Naive B cell (primary cell): ENCODE data around the gene CYP27A1. TPM values are rescaled to one million over a fixed set of nuclear protein-coding genes. Genes with fewer than 3 reads are reported as not detected.
"Not testable (repeated sequence)": the region's sequence is repeated elsewhere in the genome, so short reads cannot be mapped to it uniquely, and the experiment has no call there.

Experiments used
- ATAC-seq, 2 donors: fragments of 150-1000 bp; cut with Tn5 transposase; 2 replicates each; pipeline ENCODE4 v1.10.0; 2021; ENCODE audit warnings: low read depth in 2 of 2, mild to moderate bottlenecking in 2 of 2, moderate library complexity in 2 of 2
- DNase-seq: peaks from one replicate; pipeline ENCODE4 v3.0.0; 2022
- H3K27ac Mint-ChIP-seq, 6 donors: one replicate each; pipeline ENCODE4 v1.8.0; 2020 to 2022; ENCODE audit warnings: mild to moderate bottlenecking in 6 of 6, mixed read lengths in 6 of 6, moderate library complexity in 5 of 6, inconsistent platforms in 2 of 6
- H3K27me3 Mint-ChIP-seq, 3 donors: one replicate each; pipeline ENCODE4 v1.8.0; 2021 to 2022; ENCODE audit warnings: mixed read lengths in 3 of 3, mild to moderate bottlenecking in 1 of 3
- H3K36me3 Mint-ChIP-seq, 2 donors: one replicate each; pipeline ENCODE4 v1.8.0; 2020 to 2022; ENCODE audit warnings: mixed read lengths in 2 of 2, inconsistent platforms in 1 of 2, mild to moderate bottlenecking in 1 of 2
- H3K4me1 Mint-ChIP-seq, 3 donors: one replicate each; pipeline ENCODE4 v1.8.0; 2020 to 2022; ENCODE audit warnings: mixed read lengths in 3 of 3, inconsistent platforms in 1 of 3, mild to moderate bottlenecking in 1 of 3, moderate library complexity in 1 of 3
- H3K4me3 Mint-ChIP-seq, 8 donors: one replicate each; pipeline ENCODE4 v1.8.0; 2020 to 2022; ENCODE audit warnings: mild to moderate bottlenecking in 8 of 8, mixed read lengths in 8 of 8, moderate library complexity in 8 of 8, inconsistent platforms in 2 of 8
- H3K9me3 Mint-ChIP-seq, 7 donors: one replicate each; pipeline ENCODE4 v1.8.0; 2020 to 2022; ENCODE audit warnings: mixed read lengths in 7 of 7, mild to moderate bottlenecking in 5 of 7, inconsistent platforms in 2 of 7, moderate library complexity in 1 of 7
- polyA plus RNA-seq, 6 donors: library from polyadenylated mRNA; unstranded; fragments of 300-500 nt; fragmentation: Illumina TruSeq; gene quantifications; one replicate each; pipeline ENCODE4 v1.2.3, GENCODE V29; 2021; ENCODE audit warnings: low read depth in 6 of 6

Gene CYP27A1
- polyA plus RNA-seq, 6 donors from 2014 or later, result 0.17 to 0.68 (median 0.28) TPM; not detected in 1

GRCh38 chr2:218754201-218754600 is 27.7 kb upstream of the CYP27A1 start:
- Mint-ChIP-seq H3K36me3 (peaks cover 33 to 40% of the 10 kb centered on the region in 2 donors), H3K9me3 (no peaks in the 10 kb centered on the region), H3K4me1 (no peaks in the 10 kb centered on the region), H3K27me3 (no peaks in the 10 kb centered on the region), H3K27ac (no peak overlapping the region), H3K4me3 (no peak overlapping the region)
- no peak for DNase-seq
- ATAC-seq, result no peak

GRCh38 chr2:218754781-218755180 is 27.2 kb upstream of the CYP27A1 start:
- no peaks in the 10 kb centered on the region for H3K27me3 Mint-ChIP-seq
- H3K36me3 Mint-ChIP-seq, result peaks cover 33 to 40% of the 10 kb centered on the region in 2 donors
- no peaks in the 10 kb centered on the region for H3K4me1 Mint-ChIP-seq
- no peak for DNase-seq
- no peak overlapping the region for H3K4me3 Mint-ChIP-seq
- no peaks in the 10 kb centered on the region for H3K9me3 Mint-ChIP-seq
- peak overlapping the region in 1 of 6 donors; percentile 7 for H3K27ac Mint-ChIP-seq
- no peak for ATAC-seq

GRCh38 chr2:218755198-218755566 is 26.8 kb upstream of the CYP27A1 start:
- Mint-ChIP-seq H3K36me3 (peaks cover 33 to 36% of the 10 kb centered on the region in 2 donors), H3K27ac (no peak overlapping the region), H3K9me3 (no peaks in the 10 kb centered on the region)

GRCh38 chr2:218755567-218756404 is 26.2 kb upstream of the CYP27A1 start:
- H3K4me3 Mint-ChIP-seq, result no peak overlapping the region
- no peaks in the 10 kb centered on the region for H3K9me3 Mint-ChIP-seq
- ATAC-seq, result no peak
- no peaks in the 10 kb centered on the region for H3K4me1 Mint-ChIP-seq
- no peak for DNase-seq
- H3K27me3 Mint-ChIP-seq, result no peaks in the 10 kb centered on the region
- peaks cover 28 to 30% of the 10 kb centered on the region in 2 donors for H3K36me3 Mint-ChIP-seq
- H3K27ac Mint-ChIP-seq, result peak overlapping the region in 1 of 6 donors; percentile 27

More at GRCh38 chr2:218755198-218755566, 26.8 kb upstream of the CYP27A1 start:
- Mint-ChIP-seq H3K27me3 (no peaks in the 10 kb centered on the region), H3K4me1 (no peaks in the 10 kb centered on the region), H3K4me3 (no peak overlapping the region)
- DNase-seq, result no peak
- no peak for ATAC-seq

GRCh38 chr2:218756599-218757377 is 25.2 kb upstream of the CYP27A1 start:
- DNase-seq (no peak), ATAC-seq (no peak)
- Mint-ChIP-seq H3K27me3 (no peaks in the 10 kb centered on the region), H3K4me3 (no peak overlapping the region), H3K27ac (peak overlapping the region in 2 of 6 donors; percentile 0 to 4), H3K4me1 (no peaks in the 10 kb centered on the region), H3K9me3 (no peaks in the 10 kb centered on the region), H3K36me3 (peaks cover 27 to 28% of the 10 kb centered on the region in 2 donors)

GRCh38 chr2:218761795-218762194 is 20.2 kb upstream of the CYP27A1 start:
- Mint-ChIP-seq H3K27me3 (no peaks in the 10 kb centered on the region), H3K9me3 (no peaks in the 10 kb centered on the region), H3K27ac (no peak overlapping the region), H3K4me1 (no peaks in the 10 kb centered on the region), H3K36me3 (no peaks in the 10 kb centered on the region), H3K4me3 (no peak overlapping the region)
- DNase-seq, result no peak
- ATAC-seq, result no peak

GRCh38 chr2:218772759-218773158 is 9.2 kb upstream of the CYP27A1 start:
- peaks cover 9 to 25% (median 15%) of the 10 kb centered on the region in 7 donors for H3K9me3 Mint-ChIP-seq
- H3K27me3 Mint-ChIP-seq, H3K27ac Mint-ChIP-seq, H3K4me3 Mint-ChIP-seq, ATAC-seq, H3K4me1 Mint-ChIP-seq, DNase-seq: not testable (repeated sequence)
- peaks cover 7 to 27% of the 10 kb centered on the region in 2 donors for H3K36me3 Mint-ChIP-seq

- no peaks in the 10 kb centered on the region for H3K4me1 Mint-ChIP-seq
- H3K9me3 Mint-ChIP-seq, result peaks cover 10 to 27% (median 19%) of the 10 kb centered on the region in 7 donors
- H3K36me3 Mint-ChIP-seq, result peaks cover 13 to 35% of the 10 kb centered on the region in 2 donors
- no peak overlapping the region for H3K27ac Mint-ChIP-seq
- peak overlapping the region in 1 of 8 donors; percentile 66 for H3K4me3 Mint-ChIP-seq
- DNase-seq (no peak), ATAC-seq (no peak)
- peaks cover 4 to 12% (median 5%) of the 10 kb centered on the region in 3 donors for H3K27me3 Mint-ChIP-seq
Measured at GRCh38 chr2:218773881-218774280, 8.1 kb upstream of the CYP27A1 start.

GRCh38 chr2:218776488-218776887 is 5.5 kb upstream of the CYP27A1 start:
- ATAC-seq (no peak), DNase-seq (no peak)
- H3K4me3 Mint-ChIP-seq, result no peak overlapping the region
- no peak overlapping the region for H3K27ac Mint-ChIP-seq
- peaks cover 27 to 30% (median 30%) of the 10 kb centered on the region in 3 donors for H3K27me3 Mint-ChIP-seq
- peaks cover 0 to 4% (median 0%) of the 10 kb centered on the region in 3 donors for H3K4me1 Mint-ChIP-seq
- H3K9me3 Mint-ChIP-seq, result peaks cover 10 to 32% (median 21%) of the 10 kb centered on the region in 7 donors
- H3K36me3 Mint-ChIP-seq, result peaks cover 15 to 38% of the 10 kb centered on the region in 2 donors

GRCh38 chr2:218777276-218777990 is 4.5 kb upstream of the CYP27A1 start:
- ATAC-seq (no peak), DNase-seq (no peak)
- peaks cover 31 to 37% (median 36%) of the 10 kb centered on the region in 3 donors for H3K27me3 Mint-ChIP-seq
- no peak overlapping the region for H3K4me3 Mint-ChIP-seq
- peak overlapping the region in 1 of 6 donors; percentile 58 for H3K27ac Mint-ChIP-seq
- peaks cover 15 to 38% of the 10 kb centered on the region in 2 donors for H3K36me3 Mint-ChIP-seq
- H3K9me3 Mint-ChIP-seq, result peaks cover 10 to 32% (median 21%) of the 10 kb centered on the region in 7 donors
- H3K4me1 Mint-ChIP-seq, result peaks cover 0 to 4% (median 4%) of the 10 kb centered on the region in 3 donors

- DNase-seq (no peak), ATAC-seq (no peak)
- Mint-ChIP-seq H3K27me3 (peaks cover 48 to 53% (median 51%) of the 10 kb centered on the region in 3 donors), H3K4me3 (no peak overlapping the region), H3K4me1 (peaks cover 0 to 5% (median 4%) of the 10 kb centered on the region in 3 donors), H3K9me3 (peaks cover 9 to 32% (median 21%) of the 10 kb centered on the region in 7 donors), H3K27ac (no peak overlapping the region), H3K36me3 (peaks cover 15 to 29% of the 10 kb centered on the region in 2 donors)
Measured at GRCh38 chr2:218780046-218780445, 1.9 kb upstream of the CYP27A1 start.

- peaks cover 7 to 27% (median 19%) of the 10 kb centered on the region in 7 donors for H3K9me3 Mint-ChIP-seq
- peaks cover 57 to 58% (median 57%) of the 10 kb centered on the region in 3 donors for H3K27me3 Mint-ChIP-seq
- H3K36me3 Mint-ChIP-seq, result peaks cover 13 to 25% of the 10 kb centered on the region in 2 donors
- H3K4me3 Mint-ChIP-seq, result peak overlapping the region in 1 of 8 donors; percentile 60
- no peak overlapping the region for H3K27ac Mint-ChIP-seq
- ATAC-seq (no peak), DNase-seq (no peak)
- H3K4me1 Mint-ChIP-seq, result peaks cover 0 to 5% (median 4%) of the 10 kb centered on the region in 3 donors
Measured at GRCh38 chr2:218780851-218781690, 876 bp upstream of the CYP27A1 start.
